GM23338 (cell line): ENCODE measurements around the gene EYS. TPM values are rescaled to one million over a fixed set of nuclear protein-coding genes. Genes with fewer than 3 reads are reported as not detected.

Experiments used
- ATAC-seq: fragments of 200-7000 bp; cut with Tn5 transposase; 3 replicates; pipeline ENCODE4 v1.9.1; 2020
- DNase-seq: peaks from one replicate; pipeline ENCODE4 v3.0.0-alpha.2; 2015; ENCODE audit warnings: low spot score
- H2AFZ ChIP-seq: fragments of 200-600 bp; sonication (generic); 2 replicates; pipeline ENCODE4 v1.8.0; 2016; ENCODE audit warnings: antibody characterized with exemption, mild to moderate bottlenecking, moderate library complexity
- H3F3A ChIP-seq: fragments of 200-600 bp; sonication (generic); replicated peaks from 2 replicates; pipeline ENCODE4 v1.8.0; 2017; ENCODE audit warnings: antibody characterized with exemption, mixed run types, low read depth
- H3K27ac ChIP-seq: fragments of 200-600 bp; sonication (generic); 2 replicates; pipeline ENCODE4 v1.6.1; 2016; ENCODE audit warnings: low read depth
- H3K27me3 ChIP-seq: fragments of 200-600 bp; sonication (generic); 2 replicates; pipeline ENCODE4 v1.8.0; 2016; ENCODE audit warnings: mild to moderate bottlenecking, mixed run types, moderate library complexity; ENCODE audit not compliant: insufficient read depth
- H3K36me3 ChIP-seq: fragments of 200-600 bp; sonication (generic); 2 replicates; pipeline ENCODE4 v1.8.0; 2016; ENCODE audit warnings: mild to moderate bottlenecking; ENCODE audit not compliant: insufficient read depth
- H3K4me1 ChIP-seq: fragments of 200-600 bp; sonication (generic); 2 replicates; pipeline ENCODE4 v1.8.0; 2016; ENCODE audit warnings: mild to moderate bottlenecking, moderate library complexity; ENCODE audit not compliant: insufficient read depth
- H3K4me2 ChIP-seq: fragments of 200-600 bp; sonication (generic); 2 replicates; pipeline ENCODE4 v1.7.1; 2017; ENCODE audit warnings: mixed run types
- H3K4me3 ChIP-seq: fragments of 200-600 bp; sonication (generic); 2 replicates; pipeline ENCODE4 v1.6.1; 2016; ENCODE audit warnings: mixed run types
- H3K79me2 ChIP-seq: fragments of 200-600 bp; sonication (generic); replicated peaks from 2 replicates; pipeline ENCODE4 v1.8.0; 2017; ENCODE audit warnings: mild to moderate bottlenecking; ENCODE audit not compliant: insufficient read depth
- H3K9me2 ChIP-seq: fragments of 200-600 bp; sonication (generic); 2 replicates; pipeline ENCODE4 v1.8.0; 2017; ENCODE audit not compliant: insufficient read depth
- H4K20me1 ChIP-seq: fragments of 200-600 bp; sonication (generic); replicated peaks from 2 replicates; pipeline ENCODE4 v1.8.0; 2017; ENCODE audit warnings: mild to moderate bottlenecking; ENCODE audit not compliant: insufficient read depth
- H3K27ac Mint-ChIP-seq: 2 replicates; pipeline ENCODE4 v1.8.0; 2020; ENCODE audit warnings: inconsistent platforms, mild to moderate bottlenecking, moderate library complexity, mixed read lengths
- H3K27me3 Mint-ChIP-seq: 3 replicates; pipeline ENCODE4 v1.8.0; 2022; ENCODE audit warnings: low read depth, mild to moderate bottlenecking, moderate library complexity, mixed read lengths, inconsistent platforms; ENCODE audit not compliant: insufficient read depth, poor library complexity
- H3K36me3 Mint-ChIP-seq: 3 replicates; pipeline ENCODE4 v1.8.0; 2021; ENCODE audit warnings: low read depth, mild to moderate bottlenecking, inconsistent platforms, moderate library complexity, mixed read lengths
- H3K4me1 Mint-ChIP-seq: 3 replicates; pipeline ENCODE4 v1.8.0; 2020; ENCODE audit warnings: mild to moderate bottlenecking, inconsistent platforms, mixed read lengths
- H3K4me3 Mint-ChIP-seq: 3 replicates; pipeline ENCODE4 v1.8.0; 2021; ENCODE audit warnings: moderate library complexity, mild to moderate bottlenecking, inconsistent platforms, mixed read lengths
- H3K9me3 Mint-ChIP-seq: 3 replicates; pipeline ENCODE4 v1.8.0; 2020; ENCODE audit warnings: moderate library complexity, mild to moderate bottlenecking, inconsistent platforms, mixed read lengths
- CREB1 ChIP-seq: fragments of 250-450 bp; sonication (Bioruptor Pico); IDR thresholded peaks from 2 replicates; pipeline ENCODE4 v1.5.0; 2020; ENCODE audit warnings: low read depth, mild to moderate bottlenecking, moderate library complexity
- EZH2 ChIP-seq: fragments of 200-600 bp; sonication (generic); IDR thresholded peaks from one replicate; pipeline ENCODE4 v1.8.0; 2017; ENCODE audit warnings: antibody characterized with exemption, mild to moderate bottlenecking, low read depth; ENCODE audit not compliant: unreplicated experiment
- JUNB ChIP-seq: IDR thresholded peaks from one replicate; pipeline ENCODE4 v1.6.1; 2016; ENCODE audit warnings: antibody characterized with exemption; ENCODE audit not compliant: unreplicated experiment
- NANOG ChIP-seq: IDR thresholded peaks from 2 replicates; pipeline ENCODE4 v1.6.1; 2016; ENCODE audit warnings: antibody characterized with exemption, borderline replicate concordance
- POLR2AphosphoS5 ChIP-seq: IDR thresholded peaks from 2 replicates; pipeline ENCODE4 v1.6.1; 2016; ENCODE audit warnings: antibody characterized with exemption, low read depth
- STAT1 ChIP-seq: IDR thresholded peaks from one replicate; pipeline ENCODE4 v1.6.1; 2016; ENCODE audit warnings: antibody characterized with exemption; ENCODE audit not compliant: unreplicated experiment
- ZNF114 ChIP-seq: fragments of 250-450 bp; sonication (Bioruptor Pico); IDR thresholded peaks from 2 replicates; pipeline ENCODE4 v1.5.0; 2020; ENCODE audit warnings: mild to moderate bottlenecking, moderate library complexity
- polyA plus RNA-seq: library from polyadenylated mRNA; unstranded; fragments of >200 nt; fragmentation: Nextera tagmentation; extraction: Ambion mirVana; gene quantifications from 2 replicates; pipeline ENCODE4 v1.2.1, GENCODE V29; 2016
- total RNA-seq: library from RNA; depleted of rRNA; stranded (reverse); fragments of >200 nt; shearing (Covaris generic); gene quantifications from 2 replicates; pipeline ENCODE4 v1.2.3, GENCODE V29; 2014
- TF ChIP-seq, protein P1 (sequence below): fragments of 250-450 bp; sonication (Bioruptor Pico); IDR thresholded peaks from 2 replicates; pipeline ENCODE4 v1.5.0; 2020; ENCODE audit warnings: mild to moderate bottlenecking, moderate library complexity
- TF ChIP-seq, protein P2 (sequence below): IDR thresholded peaks from 2 replicates; pipeline ENCODE4 v1.6.1; 2016; ENCODE audit warnings: antibody characterized with exemption

EYS gene
- total and polyA plus RNA-seq, 2 experiments from 2014 or later, result 0.38 to 0.52 TPM

DNA sequence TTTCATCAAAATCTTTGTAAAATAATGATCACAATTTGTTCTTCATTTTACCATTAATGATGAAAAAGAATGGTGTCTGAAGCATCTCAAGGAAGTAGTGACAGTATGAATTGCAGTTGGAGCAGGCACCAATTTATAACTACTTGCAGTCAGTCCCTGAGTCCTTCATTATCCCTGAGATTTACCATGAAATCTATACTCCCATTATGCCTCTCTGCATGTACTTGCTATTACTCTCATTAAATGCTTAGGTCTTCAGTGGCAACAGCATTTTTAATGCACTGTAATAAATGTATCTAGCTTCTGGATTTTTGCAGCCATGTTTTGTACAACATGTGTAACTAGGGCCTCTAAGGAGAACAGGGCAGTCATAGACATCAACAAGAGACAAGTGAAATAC lies 708.8 kb downstream of the EYS start (continued):
- TF ChIP-seq, protein P1, sequence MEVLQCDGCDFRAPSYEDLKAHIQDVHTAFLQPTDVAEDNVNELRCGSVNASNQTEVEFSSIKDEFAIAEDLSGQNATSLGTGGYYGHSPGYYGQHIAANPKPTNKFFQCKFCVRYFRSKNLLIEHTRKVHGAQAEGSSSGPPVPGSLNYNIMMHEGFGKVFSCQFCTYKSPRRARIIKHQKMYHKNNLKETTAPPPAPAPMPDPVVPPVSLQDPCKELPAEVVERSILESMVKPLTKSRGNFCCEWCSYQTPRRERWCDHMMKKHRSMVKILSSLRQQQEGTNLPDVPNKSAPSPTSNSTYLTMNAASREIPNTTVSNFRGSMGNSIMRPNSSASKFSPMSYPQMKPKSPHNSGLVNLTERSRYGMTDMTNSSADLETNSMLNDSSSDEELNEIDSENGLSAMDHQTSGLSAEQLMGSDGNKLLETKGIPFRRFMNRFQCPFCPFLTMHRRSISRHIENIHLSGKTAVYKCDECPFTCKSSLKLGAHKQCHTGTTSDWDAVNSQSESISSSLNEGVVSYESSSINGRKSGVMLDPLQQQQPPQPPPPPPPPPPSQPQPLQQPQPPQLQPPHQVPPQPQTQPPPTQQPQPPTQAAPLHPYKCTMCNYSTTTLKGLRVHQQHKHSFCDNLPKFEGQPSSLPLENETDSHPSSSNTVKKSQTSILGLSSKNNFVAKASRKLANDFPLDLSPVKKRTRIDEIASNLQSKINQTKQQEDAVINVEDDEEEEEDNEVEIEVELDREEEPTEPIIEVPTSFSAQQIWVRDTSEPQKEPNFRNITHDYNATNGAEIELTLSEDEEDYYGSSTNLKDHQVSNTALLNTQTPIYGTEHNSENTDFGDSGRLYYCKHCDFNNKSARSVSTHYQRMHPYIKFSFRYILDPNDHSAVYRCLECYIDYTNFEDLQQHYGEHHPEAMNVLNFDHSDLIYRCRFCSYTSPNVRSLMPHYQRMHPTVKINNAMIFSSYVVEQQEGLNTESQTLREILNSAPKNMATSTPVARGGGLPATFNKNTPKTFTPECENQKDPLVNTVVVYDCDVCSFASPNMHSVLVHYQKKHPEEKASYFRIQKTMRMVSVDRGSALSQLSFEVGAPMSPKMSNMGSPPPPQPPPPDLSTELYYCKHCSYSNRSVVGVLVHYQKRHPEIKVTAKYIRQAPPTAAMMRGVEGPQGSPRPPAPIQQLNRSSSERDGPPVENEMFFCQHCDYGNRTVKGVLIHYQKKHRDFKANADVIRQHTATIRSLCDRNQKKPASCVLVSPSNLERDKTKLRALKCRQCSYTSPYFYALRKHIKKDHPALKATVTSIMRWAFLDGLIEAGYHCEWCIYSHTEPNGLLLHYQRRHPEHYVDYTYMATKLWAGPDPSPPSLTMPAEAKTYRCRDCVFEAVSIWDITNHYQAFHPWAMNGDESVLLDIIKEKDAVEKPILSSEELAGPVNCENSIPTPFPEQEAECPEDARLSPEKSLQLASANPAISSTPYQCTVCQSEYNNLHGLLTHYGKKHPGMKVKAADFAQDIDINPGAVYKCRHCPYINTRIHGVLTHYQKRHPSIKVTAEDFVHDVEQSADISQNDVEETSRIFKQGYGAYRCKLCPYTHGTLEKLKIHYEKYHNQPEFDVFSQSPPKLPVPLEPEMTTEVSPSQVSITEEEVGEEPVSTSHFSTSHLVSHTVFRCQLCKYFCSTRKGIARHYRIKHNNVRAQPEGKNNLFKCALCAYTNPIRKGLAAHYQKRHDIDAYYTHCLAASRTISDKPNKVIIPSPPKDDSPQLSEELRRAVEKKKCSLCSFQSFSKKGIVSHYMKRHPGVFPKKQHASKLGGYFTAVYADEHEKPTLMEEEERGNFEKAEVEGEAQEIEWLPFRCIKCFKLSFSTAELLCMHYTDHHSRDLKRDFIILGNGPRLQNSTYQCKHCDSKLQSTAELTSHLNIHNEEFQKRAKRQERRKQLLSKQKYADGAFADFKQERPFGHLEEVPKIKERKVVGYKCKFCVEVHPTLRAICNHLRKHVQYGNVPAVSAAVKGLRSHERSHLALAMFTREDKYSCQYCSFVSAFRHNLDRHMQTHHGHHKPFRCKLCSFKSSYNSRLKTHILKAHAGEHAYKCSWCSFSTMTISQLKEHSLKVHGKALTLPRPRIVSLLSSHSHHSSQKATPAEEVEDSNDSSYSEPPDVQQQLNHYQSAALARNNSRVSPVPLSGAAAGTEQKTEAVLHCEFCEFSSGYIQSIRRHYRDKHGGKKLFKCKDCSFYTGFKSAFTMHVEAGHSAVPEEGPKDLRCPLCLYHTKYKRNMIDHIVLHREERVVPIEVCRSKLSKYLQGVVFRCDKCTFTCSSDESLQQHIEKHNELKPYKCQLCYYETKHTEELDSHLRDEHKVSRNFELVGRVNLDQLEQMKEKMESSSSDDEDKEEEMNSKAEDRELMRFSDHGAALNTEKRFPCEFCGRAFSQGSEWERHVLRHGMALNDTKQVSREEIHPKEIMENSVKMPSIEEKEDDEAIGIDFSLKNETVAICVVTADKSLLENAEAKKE (CRISPR knock-in tag), result no peak

DNA sequence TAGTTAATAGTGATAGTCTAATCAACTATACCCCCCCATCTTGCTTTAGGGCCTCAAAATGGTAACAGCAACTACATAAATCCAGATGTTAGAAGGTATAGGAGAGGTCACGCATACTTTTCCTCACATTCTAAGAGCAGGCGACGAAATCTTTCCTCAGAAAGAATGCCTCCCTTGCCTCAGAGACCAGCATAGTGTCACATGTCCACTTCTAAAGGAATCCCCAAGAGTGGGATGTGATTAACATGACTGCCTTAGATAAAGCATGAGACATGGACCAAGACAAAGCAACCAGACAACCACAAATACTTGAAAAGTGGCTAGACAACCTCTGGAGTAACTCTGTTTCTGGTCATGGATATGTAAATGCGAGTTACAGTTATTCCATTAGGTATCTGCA lies 710.7 kb downstream of the EYS start:
- Mint-ChIP-seq H3K27me3 (peaks cover 3% of the 10 kb centered on the region), H3K9me3 (peaks cover 10% of the 10 kb centered on the region; the same call in 2 of the 3 replicates), H3K4me1 (no peaks in the 10 kb centered on the region; the same call in 2 of the 3 replicates), H3K4me3 (no peak overlapping the region), H3K36me3 (no peaks in the 10 kb centered on the region), H3K27ac (no peak overlapping the region)
- Histone ChIP-seq H3K4me1 (no peaks in the 10 kb centered on the region), H3K79me2 (no peaks in the 10 kb centered on the region), H3K27me3 (no peaks in the 10 kb centered on the region), H3K4me3 (no peak overlapping the region), H3K36me3 (no peaks in the 10 kb centered on the region), H3K4me2 (no peak overlapping the region), H4K20me1 (no peaks in the 10 kb centered on the region), H3K9me2 (no peaks in the 10 kb centered on the region; the same call in 1 of the 2 replicates), H2AFZ (no peak overlapping the region), H3K27ac (no peak overlapping the region), H3F3A (no peaks in the 10 kb centered on the region)
- ATAC-seq (no peak), DNase-seq (no peak)
- TF ChIP-seq ZNF114 (CRISPR knock-in tag), result no peak
- no peak for TF ChIP-seq POLR2AphosphoS5
- no peak for TF ChIP-seq EZH2
- TF ChIP-seq CREB1 (CRISPR knock-in tag), result no peak
- TF ChIP-seq, protein P2, sequence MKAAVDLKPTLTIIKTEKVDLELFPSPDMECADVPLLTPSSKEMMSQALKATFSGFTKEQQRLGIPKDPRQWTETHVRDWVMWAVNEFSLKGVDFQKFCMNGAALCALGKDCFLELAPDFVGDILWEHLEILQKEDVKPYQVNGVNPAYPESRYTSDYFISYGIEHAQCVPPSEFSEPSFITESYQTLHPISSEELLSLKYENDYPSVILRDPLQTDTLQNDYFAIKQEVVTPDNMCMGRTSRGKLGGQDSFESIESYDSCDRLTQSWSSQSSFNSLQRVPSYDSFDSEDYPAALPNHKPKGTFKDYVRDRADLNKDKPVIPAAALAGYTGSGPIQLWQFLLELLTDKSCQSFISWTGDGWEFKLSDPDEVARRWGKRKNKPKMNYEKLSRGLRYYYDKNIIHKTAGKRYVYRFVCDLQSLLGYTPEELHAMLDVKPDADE, result no peak
- no peak for TF ChIP-seq JUNB
- TF ChIP-seq, protein P1 (CRISPR knock-in tag), result no peak
- TF ChIP-seq NANOG, result no peak
- TF ChIP-seq STAT1, result no peak
